Activated CD4-positive, alpha-beta T cell treated with anti-CD3 and anti-CD28 coated beads for 48 hours (primary cell): ENCODE results near the gene OR2T8.

ENCODE experiments used
- DNase-seq: peaks from one replicate; pipeline ENCODE4 v3.0.0-alpha.2; 2020

Gene OR2T8

DNA sequence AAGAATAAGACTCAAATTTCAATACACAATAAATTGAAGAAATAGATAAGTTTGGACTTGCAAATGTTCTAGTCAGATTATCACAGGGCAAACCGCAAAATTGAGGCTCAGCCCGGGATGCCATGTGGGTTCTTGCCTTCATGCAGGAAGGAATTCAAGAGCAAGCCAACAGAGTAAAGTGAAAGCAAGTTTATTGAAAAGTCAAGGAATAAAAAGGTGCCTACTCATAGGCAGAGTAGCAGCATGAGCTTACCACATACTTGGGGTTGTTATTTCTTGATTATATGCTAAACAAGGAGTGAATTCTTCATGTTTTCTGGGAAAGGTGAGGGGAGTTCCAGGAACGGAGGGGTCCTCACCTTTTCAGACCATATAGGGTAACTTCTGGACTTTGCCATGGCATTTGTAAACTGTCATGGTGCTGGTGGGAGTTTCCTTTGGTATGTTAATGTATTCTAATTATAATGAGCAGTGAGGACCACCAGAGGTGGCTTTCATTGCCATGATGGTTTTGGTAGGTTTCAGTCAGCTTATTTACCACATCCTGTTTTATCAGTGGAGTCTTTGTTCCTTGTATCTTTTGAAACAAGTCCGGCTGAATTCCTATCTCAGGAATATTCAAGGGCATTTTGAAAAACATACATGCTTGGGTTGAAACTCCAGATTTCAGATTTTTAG, 43.0 kb downstream of the OR2T8 start:
- no peak for DNase-seq

DNA sequence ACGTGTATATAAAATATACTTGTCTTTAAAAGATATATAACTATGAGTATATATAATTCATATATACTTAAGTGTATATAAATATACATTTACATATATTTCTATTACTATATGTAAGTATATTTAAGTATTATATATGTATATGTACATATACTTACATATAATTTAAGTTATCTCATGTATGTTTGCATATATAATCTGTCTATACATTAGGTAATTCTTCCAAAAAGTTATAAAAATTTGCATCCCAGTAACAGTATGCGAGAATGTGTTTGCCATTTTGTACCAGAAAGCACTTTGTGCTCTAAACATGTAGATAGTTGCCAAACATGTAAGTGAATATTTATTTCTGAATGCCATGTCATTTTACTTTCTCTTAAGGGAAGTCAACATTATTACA, 44.9 kb downstream of the OR2T8 start, which contains the start of gene OR2AK2:
Gene OR2AK2 (plus strand): TSS at position 301 of the 400 bp plus-strand sequence. CDS start 144 bp downstream, outside the sequence.
- no peak for DNase-seq

DNA sequence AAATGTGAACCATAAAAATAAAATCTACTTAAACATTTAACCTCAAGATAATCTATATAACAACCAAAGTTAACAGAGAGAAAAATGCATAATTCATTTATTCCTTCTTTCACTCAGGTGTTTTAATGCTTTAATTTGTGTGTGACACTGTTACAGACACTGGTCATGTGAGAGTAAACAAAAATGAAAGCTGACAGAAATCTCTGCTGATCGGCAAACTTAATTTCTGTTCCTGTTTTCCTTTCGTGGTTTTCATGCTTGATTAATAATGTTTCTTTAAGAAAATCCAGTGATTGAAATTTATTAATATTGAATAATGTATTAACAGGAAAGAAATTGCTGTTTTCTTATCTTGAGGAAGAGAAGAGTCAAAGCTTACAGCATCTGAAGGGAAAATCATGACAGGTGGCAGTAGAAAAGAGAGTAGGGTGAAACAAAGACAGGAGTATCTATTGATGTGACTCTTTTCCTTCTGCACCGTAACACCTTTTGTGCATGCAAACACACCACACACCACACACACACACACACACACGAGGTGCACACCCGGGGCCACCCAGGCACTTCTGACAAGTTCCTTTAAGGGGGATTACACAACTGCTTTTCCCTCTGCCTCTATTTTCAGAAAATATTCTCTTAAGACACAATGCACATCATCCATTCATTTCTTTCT, 46.6 kb downstream of the OR2T8 start:
- DNase-seq = no peak
